Astrocyte (in vitro differentiated cells and primary cell): ENCODE results near the gene ETNPPL. TPM values are rescaled to one million over a fixed set of nuclear protein-coding genes. Genes with fewer than 3 reads are reported as not detected.

Experiments
- DNase-seq: peaks from one replicate; pipeline ENCODE4 v3.0.0-alpha.2; 2010; ENCODE audit warnings: low read depth
- FAIRE-seq: peaks from 2 replicates; lab custom pipeline; 2011; peaks lifted over from hg19 to GRCh38; lab: Jason Lieb, UNC
- H2AFZ ChIP-seq: 2 replicates; pipeline ENCODE4 v1.6.0; 2012; ENCODE audit warnings: low read depth, low read length, inconsistent platforms
- H3K27ac ChIP-seq: 2 replicates; pipeline ENCODE4 v1.5.1; 2011; ENCODE audit warnings: low read depth, low read length, inconsistent platforms
- H3K27me3 ChIP-seq: 2 replicates; pipeline ENCODE4 v1.6.0; 2011; ENCODE audit warnings: low read length, inconsistent platforms; ENCODE audit not compliant: insufficient read depth
- H3K36me3 ChIP-seq: 2 replicates; pipeline ENCODE4 v1.5.1; 2011; ENCODE audit warnings: low read length, inconsistent platforms; ENCODE audit not compliant: insufficient read depth
- H3K4me1 ChIP-seq: 2 replicates; pipeline ENCODE4 v1.5.1; 2011; ENCODE audit warnings: low read length, inconsistent platforms; ENCODE audit not compliant: insufficient read depth
- H3K4me2 ChIP-seq: 2 replicates; pipeline ENCODE4 v1.6.0; 2012; ENCODE audit warnings: low read length, inconsistent platforms
- H3K4me3 ChIP-seq: 2 replicates; pipeline ENCODE4 v1.5.1; 2011; ENCODE audit warnings: low read depth, mild to moderate bottlenecking, low read length, inconsistent platforms; ENCODE audit not compliant: insufficient read depth
- H3K79me2 ChIP-seq: 2 replicates; pipeline ENCODE4 v1.6.0; 2012; ENCODE audit warnings: mild to moderate bottlenecking, low read length, inconsistent platforms; ENCODE audit not compliant: insufficient read depth
- H3K9ac ChIP-seq: 2 replicates; pipeline ENCODE4 v1.6.0; 2012; ENCODE audit warnings: mild to moderate bottlenecking, low read length, inconsistent platforms
- H3K9me3 ChIP-seq: 2 replicates; pipeline ENCODE4 v1.5.1; 2012; ENCODE audit warnings: low read depth, mild to moderate bottlenecking, low read length, inconsistent platforms; ENCODE audit not compliant: insufficient read depth
- H4K20me1 ChIP-seq: 2 replicates; pipeline ENCODE4 v1.6.0; 2012; ENCODE audit warnings: low read length, inconsistent platforms; ENCODE audit not compliant: insufficient read depth
- H3K27ac Mint-ChIP-seq: one replicate; pipeline ENCODE4 v1.8.0; 2021; ENCODE audit warnings: mild to moderate bottlenecking, mixed read lengths; ENCODE audit not compliant: unreplicated experiment
- H3K27me3 Mint-ChIP-seq: one replicate; pipeline ENCODE4 v1.8.0; 2021; ENCODE audit warnings: low read depth, mixed read lengths; ENCODE audit not compliant: unreplicated experiment
- H3K36me3 Mint-ChIP-seq: one replicate; pipeline ENCODE4 v1.8.0; 2021; ENCODE audit warnings: low read depth, mixed read lengths; ENCODE audit not compliant: unreplicated experiment
- H3K4me1 Mint-ChIP-seq: one replicate; pipeline ENCODE4 v1.8.0; 2021; ENCODE audit warnings: low read depth, mixed read lengths; ENCODE audit not compliant: unreplicated experiment
- H3K4me3 Mint-ChIP-seq: one replicate; pipeline ENCODE4 v1.8.0; 2021; ENCODE audit warnings: mild to moderate bottlenecking, moderate library complexity, mixed read lengths; ENCODE audit not compliant: unreplicated experiment
- H3K9me3 Mint-ChIP-seq: one replicate; pipeline ENCODE4 v1.8.0; 2021; ENCODE audit warnings: mild to moderate bottlenecking, mixed read lengths; ENCODE audit not compliant: unreplicated experiment
- CTCF ChIP-seq: IDR thresholded peaks from 2 replicates; pipeline ENCODE4 v1.5.1; 2011; ENCODE audit warnings: low read depth, mild to moderate bottlenecking, inconsistent platforms, low read length, moderate library complexity; ENCODE audit not compliant: insufficient read depth
- EZH2 ChIP-seq: IDR thresholded peaks from 2 replicates; pipeline ENCODE4 v1.6.1; 2012; ENCODE audit warnings: mild to moderate bottlenecking, low read length, inconsistent platforms; ENCODE audit not compliant: insufficient read depth
- total RNA-seq: library from RNA; stranded (reverse); gene quantifications from 2 replicates; pipeline ENCODE4 v1.2.1, GENCODE V29; 2021

ETNPPL gene
- total RNA-seq, 1 donor from 2014 or later, result not detected

GRCh38 chr4:108694423-108694822, 68.4 kb downstream of the ETNPPL start:
- Mint-ChIP-seq H3K9me3 (no peaks in the 10 kb centered on the region), H3K4me3 (no peak overlapping the region), H3K4me1 (peaks cover 3% of the 10 kb centered on the region), H3K27ac (no peak overlapping the region), H3K27me3 (no peaks in the 10 kb centered on the region), H3K36me3 (no peaks in the 10 kb centered on the region)
- Histone ChIP-seq H3K4me1 (no peaks in the 10 kb centered on the region), H3K36me3 (no peaks in the 10 kb centered on the region), H3K9ac (no peak overlapping the region), H3K79me2 (no peaks in the 10 kb centered on the region), H2AFZ (no peak overlapping the region), H3K27me3 (no peaks in the 10 kb centered on the region), H3K27ac (no peak overlapping the region), H3K4me3 (no peak overlapping the region), H4K20me1 (no peaks in the 10 kb centered on the region), H3K4me2 (no peak overlapping the region), H3K9me3 (no peaks in the 10 kb centered on the region)
- TF ChIP-seq EZH2 (no peak), CTCF (no peak)
- DNase-seq (no peak), FAIRE-seq (no peak)

GRCh38 chr4:108693819-108694218, 69.0 kb downstream of the ETNPPL start:
- Histone ChIP-seq H3K4me1 (no peaks in the 10 kb centered on the region), H3K9ac (no peak overlapping the region), H3K9me3 (no peaks in the 10 kb centered on the region), H3K36me3 (no peaks in the 10 kb centered on the region), H2AFZ (no peak overlapping the region), H4K20me1 (no peaks in the 10 kb centered on the region), H3K79me2 (no peaks in the 10 kb centered on the region), H3K27ac (no peak overlapping the region), H3K4me2 (no peak overlapping the region), H3K27me3 (no peaks in the 10 kb centered on the region), H3K4me3 (no peak overlapping the region)
- peaks cover 3% of the 10 kb centered on the region for H3K4me1 Mint-ChIP-seq
- no peaks in the 10 kb centered on the region for H3K9me3 Mint-ChIP-seq
- H3K4me3 Mint-ChIP-seq, result no peak overlapping the region
- no peaks in the 10 kb centered on the region for H3K27me3 Mint-ChIP-seq
- FAIRE-seq, result no peak
- no peak for DNase-seq
- H3K36me3 Mint-ChIP-seq, result no peaks in the 10 kb centered on the region
- H3K27ac Mint-ChIP-seq, result no peak overlapping the region
- no peak for TF ChIP-seq EZH2
- TF ChIP-seq CTCF, result no peak

- FAIRE-seq (peak; percentile 13), DNase-seq (peak; percentile 16)
- Mint-ChIP-seq H3K4me3 (peak overlapping the region; percentile 8), H3K36me3 (no peaks in the 10 kb centered on the region), H3K27me3 (no peaks in the 10 kb centered on the region), H3K4me1 (peaks cover 3% of the 10 kb centered on the region), H3K27ac (no peak overlapping the region), H3K9me3 (no peaks in the 10 kb centered on the region)
- TF ChIP-seq EZH2 (no peak), CTCF (no peak)
- Histone ChIP-seq H3K9me3 (no peaks in the 10 kb centered on the region), H2AFZ (no peak overlapping the region), H3K9ac (no peak overlapping the region), H3K27me3 (no peaks in the 10 kb centered on the region), H3K4me1 (no peaks in the 10 kb centered on the region), H3K36me3 (no peaks in the 10 kb centered on the region), H3K27ac (no peak overlapping the region), H3K4me2 (no peak overlapping the region), H3K4me3 (no peak overlapping the region), H3K79me2 (no peaks in the 10 kb centered on the region), H4K20me1 (no peaks in the 10 kb centered on the region)
Observed at GRCh38 chr4:108693211-108693610, 69.6 kb downstream of the ETNPPL start.

Other genes with a start within 250 kb of the ETNPPL start
- gene RPL34, start 142.5 kb downstream of the ETNPPL start, total RNA-seq, result 957 and 1,087 TPM in 2 replicates
- gene OSTC, start 112.5 kb downstream of the ETNPPL start, total RNA-seq, result 240 and 251 TPM in 2 replicates